ENCODE data around the gene S100A14.

Gene S100A14

GRCh38 chr1:153639280-153639679 lies 23.2 kb upstream of the S100A14 start:
- no peak for DNase-seq (ENCODE audit: low spot score)

- no peak for DNase-seq (ENCODE audit: low spot score)
Measured at GRCh38 chr1:153638261-153638660, 22.1 kb upstream of the S100A14 start.

GRCh38 chr1:153636312-153636711 lies 20.2 kb upstream of the S100A14 start:
- no peak for DNase-seq (ENCODE audit: low spot score)

- DNase-seq (ENCODE audit: low spot score) = no peak
Measured at GRCh38 chr1:153635872-153636271, 19.7 kb upstream of the S100A14 start.

- DNase-seq (ENCODE audit: low spot score) = peak; percentile 99
Measured at GRCh38 chr1:153633754-153634665, 17.9 kb upstream of the S100A14 start, which contains the start of gene CHTOP. Gene CHTOP, plus strand, starts transcription at chr1:153634066. Its CDS starts 2,523 bp downstream, at chr1:153636589.

GRCh38 chr1:153633161-153633753 lies 17.1 kb upstream of the S100A14 start:
- DNase-seq (ENCODE audit: low spot score) = no peak

- no peak for DNase-seq (ENCODE audit: low spot score)
Measured at GRCh38 chr1:153631047-153632022, 15.2 kb upstream of the S100A14 start.

GRCh38 chr1:153630384-153630783 lies 14.3 kb upstream of the S100A14 start:
- DNase-seq (ENCODE audit: low spot score) = no peak

- DNase-seq (ENCODE audit: low spot score) = peak; percentile 59
Measured at GRCh38 chr1:153629971-153630370, 13.8 kb upstream of the S100A14 start.

- DNase-seq (ENCODE audit: low spot score) = no peak
Measured at GRCh38 chr1:153629343-153629665, 13.2 kb upstream of the S100A14 start.

GRCh38 chr1:153628638-153629342 lies 12.7 kb upstream of the S100A14 start:
- no peak for DNase-seq (ENCODE audit: low spot score)

- DNase-seq (ENCODE audit: low spot score) = peak; percentile 93
Measured at GRCh38 chr1:153627715-153628626, 11.8 kb upstream of the S100A14 start, which contains the start of gene S100A1. Gene S100A1, plus strand, starts transcription at chr1:153628434. Its CDS starts 2,088 bp downstream, at chr1:153630522.

- DNase-seq (ENCODE audit: low spot score) = peak; percentile 77
Measured at GRCh38 chr1:153626904-153627714, 11.0 kb upstream of the S100A14 start, which contains the start of gene S100A13. Gene S100A13, minus strand, starts transcription at chr1:153627505. Its CDS starts 1,033 bp downstream, at chr1:153626472.

- DNase-seq (ENCODE audit: low spot score) = no peak
Measured at GRCh38 chr1:153626477-153626903, 10.4 kb upstream of the S100A14 start.

GRCh38 chr1:153624965-153625611 lies 9.0 kb upstream of the S100A14 start:
- DNase-seq (ENCODE audit: low spot score) = no peak

- no peak for DNase-seq (ENCODE audit: low spot score)
Measured at GRCh38 chr1:153623101-153623500, 7.0 kb upstream of the S100A14 start.

- DNase-seq (ENCODE audit: low spot score) = no peak
Measured at GRCh38 chr1:153619171-153619570, 3.0 kb upstream of the S100A14 start.

GRCh38 chr1:153617663-153618062 lies 1.5 kb upstream of the S100A14 start:
- DNase-seq (ENCODE audit: low spot score) = no peak

GRCh38 chr1:153616917-153617311 lies 789 bp upstream of the S100A14 start:
- no peak for DNase-seq (ENCODE audit: low spot score)
